Effector CD8-positive, alpha-beta T cell (primary cell): ENCODE measurements around the gene GRIA4.
"Not testable (repeated sequence)": the region's sequence is repeated elsewhere in the genome, so short reads cannot be mapped to it uniquely, and the experiment has no call there.

Experiments
- DNase-seq: peaks from one replicate; lab custom pipeline; 2025; lab: John Stamatoyannopoulos, UW

The GRIA4 gene

DNA sequence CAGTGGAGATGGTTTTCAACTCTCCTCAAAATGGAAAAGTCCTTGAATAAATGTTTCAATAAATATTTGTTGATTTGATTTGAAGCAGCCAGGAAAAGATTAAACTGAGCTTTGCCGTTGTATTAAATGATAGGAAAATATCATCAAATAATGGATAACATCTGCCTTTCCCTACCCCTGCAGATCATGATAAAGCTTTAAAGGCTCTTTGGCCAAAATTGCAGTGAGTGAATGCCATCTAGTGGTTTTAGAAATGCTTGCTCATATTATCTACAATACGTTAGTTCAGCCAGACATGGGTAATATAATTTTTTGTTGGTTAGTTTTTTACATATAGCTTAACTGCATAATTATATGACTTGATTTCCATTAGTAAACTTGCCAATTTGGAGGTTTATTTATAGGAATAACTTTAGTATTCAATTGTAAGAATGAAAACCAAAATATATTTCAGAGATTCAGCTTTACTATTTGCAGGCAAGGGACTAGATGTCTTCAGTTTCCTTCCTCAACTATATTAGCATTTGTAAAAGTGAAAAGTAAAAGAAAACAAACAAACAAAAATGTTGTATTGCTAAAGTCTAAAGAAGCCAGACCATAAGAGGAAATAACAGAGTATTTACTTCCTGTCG is 253.0 kb downstream of the GRIA4 start:
- no peak for DNase-seq

DNA sequence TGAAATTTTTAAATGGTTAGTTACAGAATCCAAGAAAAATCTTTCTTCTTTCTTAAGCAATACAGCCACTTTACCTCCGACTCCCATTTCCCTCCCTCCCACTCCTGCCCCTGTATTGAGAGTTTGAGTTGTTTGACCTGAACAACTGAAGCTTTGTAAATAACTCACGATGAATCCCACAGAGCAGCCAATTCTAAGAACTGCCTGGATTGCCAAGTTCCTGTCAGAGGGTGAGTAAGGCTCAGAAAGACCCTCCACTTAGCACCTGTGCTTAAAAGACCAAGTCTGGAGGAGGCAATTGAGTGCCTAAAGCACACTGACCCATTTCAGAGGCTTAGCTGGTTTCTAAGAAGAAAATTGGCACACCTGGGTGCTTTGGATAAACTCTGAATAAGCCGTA is 253.7 kb downstream of the GRIA4 start:
- DNase-seq, result no peak

DNA sequence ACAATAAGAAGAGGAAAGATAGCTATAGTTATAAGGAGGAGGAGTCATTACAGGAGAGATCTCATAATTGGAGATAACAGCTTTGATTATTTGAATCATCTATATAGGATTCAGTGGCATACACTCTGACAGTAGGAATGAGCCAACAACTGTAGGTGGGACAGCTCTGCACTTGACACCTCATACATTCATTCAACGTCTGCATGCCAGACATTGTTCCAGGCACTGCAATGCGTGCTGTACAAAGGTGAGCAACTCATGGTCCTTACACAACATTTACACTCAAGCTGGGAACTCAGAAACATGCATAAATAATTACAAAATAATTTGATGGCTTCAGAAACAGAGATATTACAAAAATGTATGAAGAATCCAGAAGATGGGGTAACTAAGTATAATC is 257.9 kb downstream of the GRIA4 start:
- DNase-seq, result no peak

DNA sequence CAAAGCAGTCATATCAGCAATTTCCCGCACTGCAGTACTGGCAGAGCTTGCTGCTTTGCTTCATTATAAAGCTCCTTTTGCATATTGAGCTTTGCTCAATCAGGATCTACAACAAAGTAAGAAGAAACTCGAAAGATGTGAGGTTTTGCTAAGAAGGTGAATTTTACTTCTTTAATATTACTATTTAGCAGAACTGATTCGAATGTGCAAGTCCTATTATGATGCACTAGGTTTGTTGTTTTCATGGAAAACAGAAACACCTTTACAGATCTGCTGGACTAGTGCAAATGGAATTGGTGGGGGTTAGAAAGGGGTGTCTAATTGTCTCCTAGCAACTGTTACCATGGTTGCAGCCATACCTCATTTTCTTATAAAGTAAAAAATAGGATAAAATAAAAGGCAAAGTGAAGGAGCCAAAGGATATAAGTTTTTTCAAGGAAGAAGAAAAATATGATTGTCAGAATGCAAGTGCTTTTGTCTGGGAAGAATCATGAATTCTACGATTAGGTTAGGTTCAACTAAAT is 259.0 kb downstream of the GRIA4 start:
- no peak for DNase-seq

DNA sequence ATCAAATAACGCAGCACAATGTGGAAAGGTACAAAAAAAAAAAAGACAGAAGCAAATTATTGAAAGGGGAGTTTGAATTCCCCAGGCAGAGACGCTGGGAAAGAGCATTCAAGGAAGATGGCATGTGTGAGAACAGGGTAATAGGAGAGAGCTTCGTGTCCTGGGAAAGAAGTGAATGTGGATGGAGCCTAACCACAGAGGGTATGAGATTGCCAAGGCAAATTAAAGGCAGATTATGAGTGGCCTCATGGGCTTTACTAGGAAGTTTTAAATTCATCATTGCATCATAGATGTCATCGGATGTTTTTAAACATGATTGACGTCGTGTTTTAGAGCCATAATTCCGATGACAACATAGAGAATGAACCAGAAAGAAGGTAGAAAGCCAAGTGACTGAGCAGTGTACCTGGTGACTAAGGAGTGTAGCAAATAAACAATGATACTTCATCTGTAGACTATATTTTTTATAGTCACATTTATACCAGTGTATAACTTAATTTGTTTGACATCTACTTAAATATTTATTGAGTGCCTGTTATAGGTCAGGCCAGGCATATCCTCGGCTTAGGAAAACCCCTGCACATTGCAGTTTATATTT is 260.7 kb downstream of the GRIA4 start:
- DNase-seq, result no peak

DNA sequence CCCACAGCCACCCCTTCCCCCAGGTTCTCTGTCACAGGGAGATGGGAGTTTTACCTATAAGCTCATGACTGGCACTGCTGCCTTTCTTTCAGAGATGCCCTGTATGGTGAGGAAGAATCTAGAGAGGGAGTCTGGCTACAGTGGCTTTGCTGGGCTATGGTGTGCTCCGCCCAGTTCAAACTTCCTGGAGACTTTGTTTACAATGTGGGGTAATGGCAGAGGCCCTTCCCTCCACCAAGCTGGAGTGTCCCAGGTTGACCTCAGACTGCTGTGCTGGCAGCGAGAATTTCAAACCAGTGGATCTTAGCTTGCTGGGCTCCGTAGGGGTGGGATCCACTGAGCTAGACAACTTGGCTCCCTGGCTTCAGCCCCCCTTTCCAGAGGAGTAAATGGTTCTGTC is 268.6 kb downstream of the GRIA4 start:
- DNase-seq, result no peak

DNA sequence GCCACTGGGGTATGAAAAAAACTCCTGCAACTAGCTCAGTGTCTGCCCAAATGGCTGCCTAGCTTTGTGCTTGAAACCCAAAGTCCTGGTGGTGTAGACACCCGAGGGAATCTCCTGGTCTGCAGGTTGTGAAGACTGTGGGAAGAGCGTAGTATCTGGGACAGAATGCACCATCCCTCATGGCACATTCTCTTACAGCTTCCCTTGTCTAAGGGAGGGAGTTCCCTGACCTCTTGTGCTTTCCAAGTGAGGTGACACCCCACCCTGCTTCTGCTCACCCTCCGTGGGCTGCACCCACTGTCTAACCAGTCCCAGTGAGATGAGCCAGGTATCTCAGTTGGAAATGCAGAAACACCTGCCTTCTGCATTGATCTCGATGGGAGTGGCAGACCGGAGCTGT is 269.1 kb downstream of the GRIA4 start:
- not testable (repeated sequence) for DNase-seq

DNA sequence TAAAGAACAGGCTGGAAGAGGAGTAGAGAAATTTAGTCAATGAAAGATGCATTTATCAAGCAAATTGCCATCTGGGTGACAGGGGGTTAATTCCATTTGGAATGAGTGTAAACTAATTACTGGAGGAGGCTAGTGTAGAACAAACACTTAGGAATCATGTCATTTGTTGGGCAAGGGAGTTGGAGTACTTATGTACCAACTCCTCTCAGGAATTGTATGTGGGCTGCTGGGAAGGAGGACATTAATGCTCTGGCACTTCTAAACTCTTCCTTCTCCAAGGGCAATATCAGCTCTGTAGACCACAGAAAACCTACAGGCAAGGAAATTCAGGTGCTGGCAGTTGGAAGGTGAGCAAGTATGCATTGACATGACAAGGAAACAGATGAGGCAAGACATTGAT is 271.2 kb downstream of the GRIA4 start:
- no peak for DNase-seq

DNA sequence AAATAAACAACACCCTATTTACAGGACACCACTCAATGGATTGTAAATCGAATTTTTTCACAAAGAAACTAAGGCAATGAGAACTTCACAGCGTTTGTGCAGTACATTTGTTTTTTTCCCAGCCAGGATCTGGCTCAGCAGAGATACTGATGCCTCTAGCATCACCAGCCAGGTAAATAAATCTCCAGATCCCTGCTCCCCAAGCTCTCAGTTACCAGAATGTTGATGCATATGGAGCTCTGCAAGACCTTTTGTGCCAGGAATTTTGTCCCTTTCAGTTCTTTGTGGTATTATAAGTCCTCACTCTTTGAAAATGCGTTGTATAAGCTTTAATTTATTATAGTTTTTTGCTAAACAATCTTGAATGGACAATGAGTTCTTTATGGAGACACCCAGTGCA is 274.6 kb downstream of the GRIA4 start:
- DNase-seq, result no peak

DNA sequence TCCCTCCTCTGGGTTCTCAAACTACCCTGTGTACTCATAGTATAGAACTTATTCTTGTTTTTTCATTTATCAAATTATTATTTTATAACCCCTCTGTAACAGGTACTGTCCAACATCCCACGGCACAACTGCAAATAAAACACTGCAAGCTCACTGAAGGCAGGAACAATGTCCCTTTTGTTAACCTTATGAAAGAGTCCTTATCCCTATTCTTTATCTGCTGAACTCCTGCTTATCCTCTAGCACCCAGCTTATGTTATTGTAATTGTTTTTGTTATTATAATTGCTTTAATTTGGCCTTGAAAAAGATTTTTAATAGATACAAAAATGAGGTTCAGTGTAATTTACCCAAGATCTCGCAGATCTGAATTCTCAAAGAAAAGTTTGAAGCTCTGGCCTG is 281.8 kb downstream of the GRIA4 start:
- no peak for DNase-seq

DNA sequence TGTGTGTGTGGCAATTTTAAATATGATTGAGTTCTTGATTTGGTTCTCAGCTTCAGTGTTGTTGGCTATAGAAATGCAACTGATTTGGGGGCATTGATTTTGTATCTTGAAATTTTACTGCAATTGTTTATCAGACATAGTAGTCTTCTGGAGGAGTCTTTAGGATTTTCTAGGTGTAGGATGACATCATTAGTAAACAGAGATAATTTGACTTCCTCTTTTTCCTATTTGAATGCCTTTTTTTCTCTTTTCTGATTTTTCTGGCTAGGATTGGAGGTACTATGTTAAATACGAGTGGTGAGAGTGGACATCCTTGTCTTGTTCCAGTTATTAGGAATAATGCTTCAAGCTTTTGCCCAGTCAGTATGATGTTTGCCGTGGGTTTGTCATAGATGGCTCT is 287.3 kb downstream of the GRIA4 start:
- DNase-seq, result no peak

DNA sequence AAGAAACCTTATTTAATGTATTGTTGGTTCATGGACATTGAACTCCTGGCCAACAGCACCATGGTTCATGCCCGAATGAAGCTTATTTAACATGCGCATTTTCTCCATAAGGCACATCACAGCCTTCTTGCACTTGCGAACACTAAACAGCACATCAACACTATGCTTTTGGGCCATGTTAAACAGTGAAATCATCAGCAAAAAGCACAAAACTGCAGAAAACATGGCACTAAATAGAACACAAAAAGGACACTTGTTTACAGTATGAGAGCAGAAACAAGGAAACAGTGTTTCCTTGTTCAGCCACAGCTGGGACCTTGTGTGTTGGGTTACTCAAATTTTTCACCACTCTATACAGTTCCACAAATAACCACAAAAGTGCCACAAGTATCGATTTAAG is 289.9 kb downstream of the GRIA4 start:
- DNase-seq, result no peak

DNA sequence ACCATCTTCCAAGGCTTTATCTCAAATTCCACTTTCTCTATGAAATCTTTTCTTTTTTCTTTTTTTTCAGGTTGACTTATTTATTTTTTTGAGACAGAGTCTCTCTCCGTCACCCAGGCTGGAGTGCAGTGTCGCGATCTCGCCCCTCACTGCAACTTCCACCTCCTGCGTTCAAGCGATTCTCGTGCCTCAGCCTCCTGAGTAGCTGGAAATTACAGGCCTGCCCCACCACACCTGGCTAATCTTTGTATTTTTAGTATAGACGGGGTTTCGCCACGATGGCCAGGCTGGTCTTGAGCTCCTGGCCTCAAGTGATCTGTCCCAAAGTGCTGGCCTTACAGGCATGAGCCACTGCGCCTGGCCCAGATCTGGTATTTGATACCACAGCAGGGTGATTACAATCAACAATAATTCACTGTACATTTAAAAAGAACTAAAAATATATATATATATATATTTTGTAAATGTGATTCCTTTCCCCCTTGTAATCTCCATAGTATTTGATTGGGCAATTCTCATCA is 290.7 kb downstream of the GRIA4 start:
- DNase-seq, result no peak

DNA sequence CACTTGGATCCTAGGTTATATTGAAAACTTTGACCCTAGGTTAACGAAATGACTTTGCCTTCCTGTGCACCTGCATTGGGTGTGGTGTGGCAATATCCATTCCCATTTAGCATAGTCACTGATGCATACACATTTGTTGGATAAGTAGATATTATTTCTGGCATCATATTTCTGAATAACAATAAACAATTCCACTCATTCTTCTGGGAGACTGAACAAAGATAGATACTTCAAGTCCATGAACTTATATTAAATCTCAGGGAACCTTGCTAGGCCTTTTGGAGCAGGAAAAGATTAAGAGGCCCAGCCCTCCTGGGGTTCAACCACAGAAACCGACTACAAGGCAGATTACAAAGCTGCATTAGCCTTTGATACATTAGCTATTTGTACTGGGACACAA is 293.2 kb downstream of the GRIA4 start:
- DNase-seq, result no peak

DNA sequence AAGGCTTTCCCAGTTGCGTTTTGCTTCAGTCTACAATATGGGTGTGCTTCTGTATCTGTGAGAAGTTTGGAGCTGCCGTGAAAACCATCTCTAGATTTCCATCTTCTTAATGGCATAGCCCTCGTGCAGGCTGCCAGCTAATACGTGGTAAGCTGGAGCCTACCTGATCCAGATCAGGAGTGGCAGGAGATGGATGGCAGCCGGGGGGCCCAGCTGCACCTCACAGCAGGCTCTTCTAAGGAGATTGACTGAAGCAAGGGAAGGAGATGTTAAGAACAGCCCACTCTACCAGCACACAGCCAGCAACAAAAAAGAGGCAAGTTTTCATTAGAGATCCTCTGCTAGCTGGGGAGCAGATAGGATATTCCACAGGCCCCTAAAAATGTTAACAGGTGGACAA is 296.6 kb downstream of the GRIA4 start:
- DNase-seq, result no peak

DNA sequence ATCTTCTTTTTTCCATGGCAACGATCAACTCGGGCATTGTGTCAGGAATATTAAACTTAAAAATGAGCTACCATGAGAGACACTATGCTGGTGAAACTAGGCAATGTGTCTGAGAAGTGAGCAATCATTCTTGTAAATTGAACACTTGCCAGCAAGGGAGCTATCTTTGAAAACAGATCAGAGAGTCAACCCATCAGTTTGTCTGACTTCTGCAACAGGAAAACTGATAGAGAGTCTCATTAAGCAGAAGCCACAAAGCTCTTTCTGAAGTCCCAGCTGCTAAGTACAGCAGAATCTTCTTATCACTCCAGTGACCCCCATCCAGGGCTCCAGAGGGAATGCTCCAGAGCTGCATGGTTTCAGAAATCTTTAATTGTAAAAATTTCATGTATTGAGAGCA is 297.4 kb downstream of the GRIA4 start:
- DNase-seq, result no peak

DNA sequence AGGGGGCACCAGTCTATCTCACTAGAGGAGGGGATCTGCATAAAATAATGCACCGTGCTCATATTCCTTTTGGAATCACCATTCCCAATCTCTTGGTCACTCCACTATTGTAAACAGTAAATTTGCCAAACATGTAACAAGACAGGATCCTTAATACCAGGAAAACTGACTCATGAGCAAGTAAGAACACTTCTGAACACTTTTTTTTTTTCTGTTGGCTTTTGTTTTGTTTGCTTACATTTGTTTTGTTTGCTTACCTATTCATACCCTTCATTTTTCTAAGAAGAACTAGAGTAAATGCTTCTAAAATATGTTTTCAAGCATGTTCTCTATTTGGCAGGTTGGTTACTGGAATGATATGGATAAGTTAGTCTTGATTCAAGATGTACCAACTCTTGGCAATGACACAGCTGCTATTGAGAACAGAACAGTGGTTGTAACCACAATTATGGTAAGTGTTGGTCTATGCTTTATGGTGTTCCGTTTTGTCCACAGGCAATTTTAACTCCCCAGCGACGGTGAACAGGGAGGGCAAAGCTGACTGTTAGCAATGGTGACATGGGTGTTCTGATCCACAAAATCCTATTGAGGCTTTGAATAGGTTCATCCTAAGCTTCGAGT is 300.3 kb downstream of the GRIA4 start:
- no peak for DNase-seq

DNA sequence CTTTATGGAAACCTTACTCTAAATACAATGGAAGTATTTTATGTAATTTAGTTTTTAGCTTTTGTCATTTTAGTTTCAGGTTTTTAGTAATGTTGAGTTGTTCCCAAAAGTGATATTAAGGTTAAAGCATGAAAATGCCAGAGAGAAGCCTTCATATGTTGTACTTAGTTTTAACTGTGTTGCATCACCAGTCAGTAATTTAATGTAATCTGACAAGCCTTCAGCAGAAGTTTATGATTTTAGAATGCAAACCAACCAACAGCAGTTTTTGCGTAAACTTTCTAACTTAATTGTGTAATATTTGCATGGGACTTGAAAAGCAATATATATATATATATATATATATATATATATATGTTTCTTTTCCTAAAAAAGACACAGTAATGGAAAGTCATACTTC is 301.6 kb downstream of the GRIA4 start:
- DNase-seq, result no peak

DNA sequence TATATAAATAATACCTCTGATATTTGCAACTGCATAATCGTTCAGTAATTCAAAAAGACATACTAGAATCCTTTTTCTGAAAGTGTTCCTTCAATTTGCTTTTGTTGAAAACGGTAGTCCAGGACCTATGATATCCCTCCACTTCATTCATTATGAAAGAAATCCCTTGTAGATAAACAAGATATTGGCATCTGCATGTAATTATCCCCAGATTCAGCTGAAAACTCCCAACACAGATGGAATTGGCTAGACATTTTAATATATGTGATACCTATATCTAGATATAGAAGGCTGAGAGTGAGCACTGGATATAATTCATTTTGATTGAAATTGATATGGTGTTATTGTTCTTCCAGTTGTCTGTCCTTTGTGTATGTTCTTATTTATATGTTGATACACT is 302.8 kb downstream of the GRIA4 start:
- no peak for DNase-seq

DNA sequence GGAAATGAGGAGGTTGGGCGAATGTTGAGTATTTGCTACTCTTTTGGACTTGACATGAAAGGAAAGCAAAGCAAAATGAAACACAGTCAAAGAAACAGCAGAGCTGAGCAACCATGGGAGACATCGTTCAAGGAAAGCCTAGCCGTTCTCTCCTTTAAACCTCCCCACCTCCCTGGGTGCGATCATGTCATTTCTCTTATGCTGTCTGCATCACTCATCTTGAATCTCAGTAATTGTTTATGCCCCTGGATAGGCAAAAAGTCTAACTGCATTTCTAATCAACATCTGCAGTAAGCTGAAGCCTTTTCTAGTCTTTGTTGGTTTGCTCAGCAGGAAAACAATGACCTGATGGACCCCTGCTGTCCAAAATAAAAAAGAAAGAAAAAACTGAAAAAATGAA is 305.1 kb downstream of the GRIA4 start:
- no peak for DNase-seq

DNA sequence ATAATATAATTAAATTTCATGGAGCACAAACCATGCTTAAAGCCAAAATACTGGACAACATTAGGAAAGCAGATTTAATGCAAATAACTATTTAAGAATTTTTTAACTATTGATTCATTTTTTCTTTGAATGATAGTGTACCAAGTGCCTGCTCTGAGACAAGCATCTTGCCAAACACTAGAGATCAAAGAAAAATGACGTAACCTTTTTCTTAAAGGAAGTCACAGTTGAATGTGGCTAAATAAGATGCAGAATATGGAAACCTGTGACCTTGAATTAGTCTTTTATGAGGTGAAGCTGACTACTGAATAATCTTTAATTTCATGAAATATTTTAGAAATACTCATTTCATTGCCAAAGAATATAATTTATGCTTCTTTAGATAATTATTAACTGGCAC is 308.2 kb downstream of the GRIA4 start:
- DNase-seq, result no peak

DNA sequence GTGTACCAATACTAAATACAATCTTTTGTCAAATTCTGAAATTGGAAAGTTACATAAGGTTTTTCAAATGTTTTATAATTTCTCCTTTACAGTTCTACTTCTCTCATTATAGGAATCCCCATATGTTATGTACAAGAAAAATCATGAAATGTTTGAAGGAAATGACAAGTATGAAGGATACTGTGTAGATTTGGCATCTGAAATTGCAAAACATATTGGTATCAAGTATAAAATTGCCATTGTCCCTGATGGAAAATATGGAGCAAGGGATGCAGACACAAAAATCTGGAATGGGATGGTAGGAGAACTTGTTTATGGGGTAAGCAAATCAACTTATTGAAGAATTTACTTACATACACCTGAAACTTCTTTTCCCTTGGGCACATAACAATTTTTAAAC is 308.7 kb downstream of the GRIA4 start:
- no peak for DNase-seq

DNA sequence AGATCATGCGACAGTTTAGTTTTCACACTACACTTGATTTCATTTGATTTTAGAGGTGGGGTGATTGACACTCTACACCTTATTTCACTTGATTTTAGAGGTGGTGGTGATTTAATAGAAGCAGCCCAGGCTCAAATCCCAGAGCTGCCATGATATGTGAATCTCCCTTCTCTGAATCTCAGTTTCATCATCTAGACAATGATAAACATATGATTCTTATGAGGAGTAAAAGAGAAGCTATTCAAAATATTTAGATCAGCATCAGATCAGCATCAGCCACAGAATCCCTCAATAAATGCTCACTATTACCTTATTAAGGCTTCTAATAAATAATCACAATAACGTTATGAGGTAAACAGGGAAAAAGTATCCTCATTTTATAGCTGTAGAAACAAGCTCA is 313.4 kb downstream of the GRIA4 start:
- no peak for DNase-seq
